Measurements from ENCODE around the gene TRIM28.

DNA sequence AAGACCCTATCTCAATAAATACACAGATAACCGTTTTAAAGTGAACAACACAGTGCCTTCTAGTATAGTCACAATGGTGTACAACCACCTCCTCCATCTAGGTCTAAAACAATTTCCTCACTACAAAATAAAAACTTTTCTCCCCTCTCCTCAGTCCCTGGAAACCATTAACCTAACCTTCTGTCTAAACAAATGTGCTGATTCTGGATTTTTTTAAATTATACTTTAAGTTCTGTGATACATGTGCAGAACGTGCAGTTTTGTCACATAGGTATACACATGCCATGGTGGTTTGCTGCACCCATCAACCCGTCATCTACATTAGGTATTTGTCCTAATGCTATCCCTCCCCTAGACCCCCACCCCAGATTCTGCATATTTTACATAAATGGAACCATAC, 14.5 kb upstream of the TRIM28 start:
- no peak for TF ChIP-seq REST (IDR thresholded peaks at IDR 0.05; ENCODE audit: borderline replicate concordance)
- no peak for TF ChIP-seq CTCF (IDR thresholded peaks at IDR 0.05; ENCODE audit: poor library complexity, severe bottlenecking)
- no peak for TF ChIP-seq EZH2 (IDR thresholded peaks at IDR 0.05; ENCODE audit: borderline replicate concordance, insufficient read depth, low read length, poor library complexity, severe bottlenecking)
- no peak for TF ChIP-seq TAF1 (IDR thresholded peaks at IDR 0.05; ENCODE audit: low read depth)
- TF ChIP-seq POLR2AphosphoS5 (IDR thresholded peaks at IDR 0.05) = no peak
- no peak for TF ChIP-seq RAD21 (conservative IDR thresholded peaks at IDR 0.05)
- no peak for TF ChIP-seq EP300 (conservative IDR thresholded peaks at IDR 0.05; ENCODE audit: poor library complexity, severe bottlenecking)
- TF ChIP-seq SMC3 (conservative IDR thresholded peaks at IDR 0.05; ENCODE audit: poor library complexity) = no peak
